CD14-positive monocyte (primary cell): ENCODE results near the gene FXYD5. TPM values are rescaled to one million over a fixed set of nuclear protein-coding genes. Genes with fewer than 3 reads are reported as not detected.

Experiments used
- DNase-seq, 3 donors: peaks; one replicate each; pipeline ENCODE4 v3.0.0-alpha.2; 2011 to 2022
- H2AFZ ChIP-seq: 2 replicates; pipeline ENCODE4 v1.6.0; 2012; ENCODE audit warnings: mild to moderate bottlenecking, low read depth, low read length, inconsistent platforms; ENCODE audit not compliant: insufficient read depth, poor library complexity, severe bottlenecking
- H3K27ac ChIP-seq, 2 donors: 1 replicate in 1 of 2; 2 replicates in 1 of 2; pipeline ENCODE4 v1.5.1; 2012 to 2013; ENCODE audit warnings: low read length in 2 of 2, control low read depth in 1 of 2, inconsistent platforms in 1 of 2, low read depth in 1 of 2, mild to moderate bottlenecking in 1 of 2
- H3K27me3 ChIP-seq, 2 donors: one replicate each; pipeline versions ENCODE4 v1.6.0 to v1.6.1; 2011 to 2013; ENCODE audit warnings: low read length in 2 of 2; ENCODE audit not compliant: control insufficient read depth in 2 of 2, insufficient read depth in 2 of 2
- H3K36me3 ChIP-seq, 2 donors: replicated peaks in 1 of 2; 1 replicate in 1 of 2; 2 replicates in 1 of 2; pipeline versions ENCODE4 v1.5.1 to v1.6.1; 2012 to 2013; ENCODE audit warnings: low read length in 2 of 2, control low read depth in 1 of 2, inconsistent platforms in 1 of 2, mild to moderate bottlenecking in 1 of 2; ENCODE audit not compliant: insufficient read depth in 2 of 2, control insufficient read depth in 1 of 2
- H3K4me1 ChIP-seq, 2 donors: 1 replicate in 1 of 2; 2 replicates in 1 of 2; pipeline versions ENCODE4 v1.5.1 to v1.6.1; 2012 to 2013; ENCODE audit warnings: low read length in 2 of 2, control low read depth in 1 of 2, inconsistent platforms in 1 of 2, mild to moderate bottlenecking in 1 of 2, moderate library complexity in 1 of 2; ENCODE audit not compliant: insufficient read depth in 2 of 2, control insufficient read depth in 1 of 2
- H3K4me2 ChIP-seq: replicated peaks from 2 replicates; pipeline ENCODE3; 2012; ENCODE audit warnings: low read length, moderate library complexity, mild to moderate bottlenecking; ENCODE audit not compliant: poor library complexity, severe bottlenecking; ENCODE audit errors: extremely low read depth
- H3K4me3 ChIP-seq, 3 experiments: fragments of 200-600 bp in 1 of 3; sonication (generic) in 1 of 3; replicated peaks in 1 of 3; 1 replicate in 2 of 3; 2 replicates in 1 of 3; pipeline ENCODE4 v1.5.1; 2011 to 2013; ENCODE audit warnings: low read length in 3 of 3, mild to moderate bottlenecking in 3 of 3, control low read depth in 2 of 3, low read depth in 2 of 3, inconsistent platforms in 1 of 3, moderate library complexity in 1 of 3
- H3K79me2 ChIP-seq: 2 replicates; pipeline ENCODE4 v1.6.0; 2012; ENCODE audit warnings: mild to moderate bottlenecking, control low read depth, inconsistent platforms, low read length, moderate library complexity; ENCODE audit not compliant: insufficient read depth
- H3K9ac ChIP-seq: 2 replicates; pipeline ENCODE4 v1.6.0; 2017; ENCODE audit warnings: low read length, mild to moderate bottlenecking; ENCODE audit not compliant: insufficient read depth, poor library complexity, severe bottlenecking
- H3K9me3 ChIP-seq, 2 donors: replicated peaks in 1 of 2; 1 replicate in 1 of 2; 2 replicates in 1 of 2; pipeline versions ENCODE4 v1.5.1 to v1.6.1; 2012 to 2013; ENCODE audit warnings: low read length in 2 of 2, control low read depth in 1 of 2; ENCODE audit not compliant: control insufficient read depth in 1 of 2, insufficient read depth in 1 of 2
- H4K20me1 ChIP-seq: 2 replicates; pipeline ENCODE4 v1.6.0; 2012; ENCODE audit warnings: mild to moderate bottlenecking, low read length, control low read depth, moderate library complexity; ENCODE audit not compliant: insufficient read depth
- H3K27ac Mint-ChIP-seq, 7 donors: one replicate each; pipeline ENCODE4 v1.8.0; 2020; ENCODE audit warnings: mild to moderate bottlenecking in 7 of 7, mixed read lengths in 7 of 7, moderate library complexity in 6 of 7, inconsistent platforms in 2 of 7
- H3K27me3 Mint-ChIP-seq, 3 donors: one replicate each; pipeline ENCODE4 v1.8.0; 2021 to 2022; ENCODE audit warnings: low read depth in 3 of 3, mild to moderate bottlenecking in 3 of 3, mixed read lengths in 3 of 3, moderate library complexity in 3 of 3, inconsistent platforms in 1 of 3
- H3K36me3 Mint-ChIP-seq, 2 donors: one replicate each; pipeline ENCODE4 v1.8.0; 2020; ENCODE audit warnings: mixed read lengths in 2 of 2, inconsistent platforms in 1 of 2, mild to moderate bottlenecking in 1 of 2
- H3K4me1 Mint-ChIP-seq: one replicate; pipeline ENCODE4 v1.8.0; 2020; ENCODE audit warnings: mild to moderate bottlenecking, mixed read lengths
- H3K4me3 Mint-ChIP-seq, 2 donors: one replicate each; pipeline ENCODE4 v1.8.0; 2020; ENCODE audit warnings: mild to moderate bottlenecking in 2 of 2, mixed read lengths in 2 of 2, moderate library complexity in 1 of 2
- H3K9me3 Mint-ChIP-seq, 7 donors: one replicate each; pipeline ENCODE4 v1.8.0; 2020 to 2022; ENCODE audit warnings: mixed read lengths in 7 of 7, mild to moderate bottlenecking in 6 of 7, moderate library complexity in 6 of 7, inconsistent platforms in 2 of 7
- CTCF ChIP-seq: fragments of 200-600 bp; IDR thresholded peaks from one replicate; pipeline ENCODE4 v1.8.0; 2022; ENCODE audit warnings: antibody characterized with exemption, mild to moderate bottlenecking
- WGBS: methylation state at CpG from one replicate; pipeline ENCODE4 v1.1.5; 2013; ENCODE audit warnings: missing lambda C conversion rate; ENCODE audit not compliant: insufficient coverage; 5-methylcytosine and 5-hydroxymethylcytosine counted together
- intact Hi-C, 2 donors: fragments of 100-400 bp; cut with micrococcal nuclease; formaldehyde crosslinking; loops; one replicate each; pipeline versions ENCODE4 v1.15.0 to v1.15.1; 2023
- polyA plus RNA-seq, 3 donors: library from polyadenylated mRNA; depleted of rRNA in 1 of 3; unstranded in 2 of 3; stranded (reverse) in 1 of 3; fragments of 300-500 nt in 2 of 3; fragments of >200 nt in 1 of 3; fragmentation: Illumina TruSeq in 2 of 3; gene quantifications; 1 replicate in 2 of 3; 2 replicates in 1 of 3; pipeline ENCODE4 v1.2.3, GENCODE V29; 2012 to 2021

The FXYD5 gene
- polyA plus RNA-seq, 3 donors, result 204 to 673 (median 312) TPM

- no peak for TF ChIP-seq CTCF
- peaks cover 8% of the 10 kb centered on the region for H3K4me1 Mint-ChIP-seq
These were observed 44.9 kb downstream of the FXYD5 start for GRCh38 chr19:35199481-35199880.

DNA sequence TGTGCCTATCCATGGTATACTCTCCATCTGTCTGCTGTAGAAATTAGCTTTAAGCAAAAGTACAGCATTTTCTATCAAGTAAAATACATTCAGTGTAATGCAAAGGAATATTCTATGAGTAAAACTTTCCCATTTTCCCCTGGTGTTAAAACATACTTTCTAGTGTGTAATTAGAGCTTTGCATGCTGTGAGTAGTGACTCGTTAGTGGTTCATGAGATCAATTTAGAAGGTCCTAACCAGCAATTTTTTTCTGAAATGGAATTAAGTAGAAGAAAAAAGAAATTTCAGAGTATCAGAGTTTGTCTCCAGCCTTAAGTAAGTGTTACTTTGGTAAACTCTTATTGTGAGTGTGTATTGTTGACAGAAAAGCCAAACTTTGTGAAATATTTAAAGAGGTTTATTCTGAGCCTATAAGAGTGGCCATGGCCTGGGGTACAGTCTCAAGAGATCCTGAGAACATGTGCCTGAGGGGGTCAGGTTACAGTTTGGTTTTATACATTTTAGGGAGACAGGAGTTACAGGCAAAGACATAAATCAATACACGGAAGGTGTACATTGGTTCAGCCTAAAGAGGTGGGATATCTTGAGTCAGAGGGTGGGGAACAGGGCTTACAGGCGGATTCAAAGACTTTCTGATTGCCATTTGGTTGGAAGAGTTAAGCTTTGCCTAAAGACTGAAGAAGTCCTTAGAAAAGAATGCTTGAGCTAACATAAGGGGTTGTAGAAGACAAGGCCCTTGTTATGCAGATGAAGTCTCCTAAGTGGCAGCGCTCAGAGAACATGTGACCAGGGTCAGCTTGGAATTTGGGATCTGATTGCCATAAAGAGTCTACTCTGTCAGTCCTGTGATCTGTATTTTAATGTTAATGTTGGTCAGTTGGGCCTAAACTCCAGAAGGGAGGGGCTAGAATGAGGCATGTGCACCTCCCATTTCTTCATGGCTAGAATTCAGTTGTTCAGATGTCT lies 48.5 kb downstream of the FXYD5 start:
- no peaks in the 10 kb centered on the region for H3K9me3 ChIP-seq
- intact Hi-C loops, result loop anchor here in 1 of 2 donors (10.0 kb wide), 1 partner anchor 62 kb away; the partner anchor contains the start of gene USF2
- H2AFZ ChIP-seq, result no peak overlapping the region
- H3K27ac ChIP-seq, result no peak overlapping the region
- Mint-ChIP-seq H3K36me3 (peaks cover 0 to 2% of the 10 kb centered on the region in 2 donors), H3K27me3 (peaks cover 0 to 3% (median 3%) of the 10 kb centered on the region in 3 donors), H3K27ac (peak overlapping the region in 1 of 7 donors; percentile 48), H3K4me1 (peaks cover 38% of the 10 kb centered on the region), H3K9me3 (peaks cover 0 to 5% (median under 1%) of the 10 kb centered on the region in 7 donors), H3K4me3 (no peak overlapping the region)
- WGBS, result 100% methylated on average over 4 of the region's 4 CpGs
- peaks cover 31 to 33% of the 10 kb centered on the region in 2 donors for H3K4me1 ChIP-seq
- H4K20me1 ChIP-seq, result no peaks in the 10 kb centered on the region
- no peaks in the 10 kb centered on the region for H3K79me2 ChIP-seq
- no peak for DNase-seq
- H3K4me2 ChIP-seq, result no peak overlapping the region
- H3K27me3 ChIP-seq, result peaks cover 0 to 3% of the 10 kb centered on the region in 2 donors
- no peaks in the 10 kb centered on the region for H3K36me3 ChIP-seq
- TF ChIP-seq CTCF, result no peak
- no peak overlapping the region for H3K4me3 ChIP-seq
- no peak overlapping the region for H3K9ac ChIP-seq

More at GRCh38 chr19:35199481-35199880, 44.9 kb downstream of the FXYD5 start:
- Mint-ChIP-seq H3K9me3 (peaks cover 0 to 5% (median 0%) of the 10 kb centered on the region in 7 donors), H3K4me3 (no peak overlapping the region), H3K36me3 (no peaks in the 10 kb centered on the region), H3K27me3 (peaks cover 0 to 4% (median 3%) of the 10 kb centered on the region in 3 donors), H3K27ac (peak overlapping the region in 1 of 7 donors; percentile 36)
- H3K27me3 ChIP-seq, result peaks cover 0 to 3% of the 10 kb centered on the region in 2 donors
- H3K9ac ChIP-seq, result no peak overlapping the region
- H4K20me1 ChIP-seq, result no peaks in the 10 kb centered on the region
- H3K27ac ChIP-seq, result no peak overlapping the region
- intact Hi-C loops, result loop anchor here in 1 of 2 donors (10.0 kb wide), 1 partner anchor 145 kb away; the partner anchor contains the start of gene FFAR1
- 30% methylated on average over 1 of the region's 2 CpGs for WGBS
- no peak overlapping the region for H3K4me3 ChIP-seq
- peaks cover 8% of the 10 kb centered on the region in 2 donors for H3K4me1 ChIP-seq
- no peaks in the 10 kb centered on the region for H3K9me3 ChIP-seq
- H3K4me2 ChIP-seq, result no peak overlapping the region
- H3K79me2 ChIP-seq, result no peaks in the 10 kb centered on the region
- no peak overlapping the region for H2AFZ ChIP-seq
- H3K36me3 ChIP-seq, result no peaks in the 10 kb centered on the region
- no peak for DNase-seq
